GM18511 (cell line): Measurements from ENCODE around the gene WDTC1.

Experiments used
- ATAC-seq: cut with Tn5 transposase; IDR thresholded peaks from one replicate; pipeline ENCODE4 v1.9.1; 2021; ENCODE audit warnings: mild to moderate bottlenecking, moderate library complexity; ENCODE audit not compliant: unreplicated experiment

Gene WDTC1

DNA sequence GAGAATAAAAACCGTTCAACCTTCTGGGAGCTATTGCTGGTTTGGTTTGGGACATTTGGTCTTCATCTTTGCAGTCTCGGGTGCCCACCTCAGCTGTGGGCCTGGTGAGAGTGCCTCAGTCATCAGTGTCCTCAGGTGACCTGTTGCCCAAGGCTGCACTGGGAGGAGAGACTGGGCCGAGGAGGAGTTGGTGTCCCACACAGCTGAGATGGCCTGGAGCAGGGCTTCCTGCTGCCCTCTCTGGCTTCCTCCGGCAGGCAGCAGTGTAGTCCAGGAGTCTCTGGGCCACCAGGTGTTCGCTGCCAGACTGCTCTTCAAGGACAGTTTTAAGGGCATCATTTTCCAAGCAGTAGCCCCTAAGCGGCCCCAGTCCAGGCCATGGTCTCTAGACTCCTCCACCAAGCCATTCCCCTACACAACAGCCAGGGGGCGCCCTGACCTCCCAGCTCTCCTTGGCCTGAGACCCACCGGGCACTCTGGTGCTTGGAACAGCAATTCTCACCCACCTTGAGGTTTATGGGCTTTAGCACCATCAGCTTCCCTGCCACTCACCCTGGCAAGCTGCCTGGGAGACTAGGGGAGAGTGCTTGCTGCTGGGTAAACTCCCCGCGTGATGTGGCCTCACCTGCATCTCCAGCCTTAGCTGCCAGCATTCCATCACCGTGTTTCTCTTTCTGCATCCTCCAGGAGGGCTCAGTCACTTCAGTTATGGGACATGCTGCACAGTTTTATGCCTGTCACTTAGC lies 98.3 kb downstream of the WDTC1 start:
- no peak for ATAC-seq

DNA sequence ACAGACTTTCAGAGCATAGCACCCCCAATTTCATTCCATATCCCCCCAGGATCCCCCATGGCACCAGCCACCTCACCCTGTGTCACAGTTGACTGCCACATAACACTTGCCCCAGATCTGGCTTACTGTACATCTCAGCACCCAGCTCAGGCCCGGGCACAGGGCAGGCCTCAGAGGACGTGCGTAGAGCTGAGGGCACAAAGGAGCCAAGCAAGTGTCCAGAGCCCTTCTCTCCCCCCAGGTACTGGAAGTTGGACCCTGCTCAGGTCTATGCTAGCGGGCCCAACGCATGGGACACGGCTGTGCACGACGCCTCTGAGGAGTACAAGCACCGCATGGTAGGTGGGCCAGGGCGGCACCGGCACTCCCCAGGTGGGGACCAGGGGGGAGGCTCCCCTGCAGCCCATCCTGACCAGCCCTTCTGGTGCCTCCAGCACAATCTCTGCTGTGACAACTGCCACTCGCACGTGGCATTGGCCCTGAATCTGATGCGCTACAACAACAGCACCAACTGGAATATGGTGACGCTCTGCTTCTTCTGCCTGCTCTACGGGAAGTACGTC lies 99.4 kb downstream of the WDTC1 start:
- no peak for ATAC-seq

DNA sequence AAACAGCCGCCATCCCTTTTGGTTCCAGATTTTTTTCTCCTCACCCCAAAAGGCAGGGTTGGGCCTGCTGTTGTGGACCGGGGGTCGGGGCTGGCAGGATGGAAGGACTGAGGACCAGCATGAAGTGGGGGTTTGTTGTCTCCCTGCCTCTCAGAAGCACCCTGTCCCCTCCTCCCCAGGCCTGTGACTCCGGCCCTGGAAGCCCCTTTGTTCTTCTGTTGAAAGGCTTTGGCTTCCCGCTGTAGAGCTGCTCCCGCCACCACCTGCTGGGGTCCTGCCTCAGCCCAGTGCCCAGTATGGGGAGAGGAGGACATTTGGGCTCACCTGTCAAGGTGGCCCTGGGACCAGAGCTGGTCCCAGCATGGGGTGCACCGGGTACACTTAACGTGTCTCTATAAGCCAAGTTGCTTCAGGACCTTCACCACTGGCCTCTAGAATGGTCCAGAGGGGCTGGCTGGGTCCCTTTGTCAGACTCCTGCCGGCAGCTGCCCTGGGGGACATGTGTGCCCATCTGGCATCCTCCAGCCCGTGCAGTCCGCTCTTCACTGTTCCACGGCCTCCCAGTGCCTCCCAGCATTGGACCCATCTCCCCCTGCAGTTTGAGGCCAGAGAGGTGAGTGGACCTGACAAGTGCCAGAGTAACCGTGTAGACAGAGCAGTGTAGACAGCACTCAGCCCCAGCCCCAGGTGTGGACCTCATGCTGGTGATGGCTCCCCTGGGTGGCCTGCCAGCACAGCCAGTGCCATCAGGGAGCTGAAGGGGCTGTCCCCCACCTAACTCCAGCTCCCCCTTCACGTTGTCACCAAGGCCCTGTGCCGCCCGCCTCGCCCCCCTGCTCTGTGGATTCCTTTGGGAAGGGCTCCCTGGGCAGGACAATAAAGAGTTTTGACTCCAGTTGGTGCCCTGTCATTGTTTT lies 101.3 kb downstream of the WDTC1 start:
- ATAC-seq, result no peak

DNA sequence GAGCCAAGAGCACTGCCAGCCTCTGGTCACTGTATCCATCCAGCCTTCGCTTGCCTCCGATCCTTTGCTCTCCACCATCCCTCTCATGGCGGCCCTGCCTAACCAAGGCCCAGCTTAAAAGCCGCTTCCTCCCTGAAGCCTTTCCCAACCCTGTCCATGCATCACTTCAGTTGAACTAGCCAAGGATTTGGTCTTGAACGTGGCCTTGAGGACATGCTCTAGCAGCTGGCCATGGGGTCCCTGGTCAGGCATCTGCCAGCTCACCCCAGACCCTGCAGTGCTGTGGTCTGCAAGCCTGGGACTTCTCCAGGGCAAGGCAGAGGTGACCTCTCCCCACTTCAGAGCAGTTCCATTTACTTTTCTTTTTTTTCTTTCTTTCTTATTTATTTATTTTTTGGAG lies 102.3 kb downstream of the WDTC1 start:
- ATAC-seq, result no peak

- ATAC-seq, result no peak
Measured at GRCh38 chr1:27338751-27339150, 104.3 kb downstream of the WDTC1 start.

DNA sequence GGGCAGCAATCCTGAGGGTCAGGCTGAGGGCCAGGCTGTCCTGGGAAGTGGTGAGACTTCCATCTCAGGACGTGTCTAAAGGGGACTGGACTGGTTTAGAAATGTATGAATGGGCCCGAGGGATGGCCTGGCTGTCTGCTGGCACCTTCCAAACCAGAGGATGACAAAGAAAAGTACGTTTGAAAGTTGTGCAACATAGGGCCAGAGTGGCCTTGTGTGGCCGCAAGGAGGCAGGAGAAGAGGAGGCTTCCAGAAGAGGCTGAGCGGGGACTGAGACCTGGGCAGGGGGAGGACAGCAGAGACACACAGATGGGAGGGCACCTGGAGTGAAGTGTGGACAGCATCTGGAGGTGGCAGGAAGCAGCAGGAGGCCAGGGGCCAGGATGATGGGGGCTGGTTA lies 104.8 kb downstream of the WDTC1 start:
- no peak for ATAC-seq

GRCh38 chr1:27341525-27342252 lies 107.3 kb downstream of the WDTC1 start, which contains the start of gene SYTL1:
TSS of gene SYTL1 (plus strand) at chr1:27342022. CDS start at chr1:27345335, 3,313 bp downstream.
- ATAC-seq, result peak; percentile 52

- peak; percentile 35 for ATAC-seq
Measured at GRCh38 chr1:27342391-27342777, 108.0 kb downstream of the WDTC1 start.

DNA sequence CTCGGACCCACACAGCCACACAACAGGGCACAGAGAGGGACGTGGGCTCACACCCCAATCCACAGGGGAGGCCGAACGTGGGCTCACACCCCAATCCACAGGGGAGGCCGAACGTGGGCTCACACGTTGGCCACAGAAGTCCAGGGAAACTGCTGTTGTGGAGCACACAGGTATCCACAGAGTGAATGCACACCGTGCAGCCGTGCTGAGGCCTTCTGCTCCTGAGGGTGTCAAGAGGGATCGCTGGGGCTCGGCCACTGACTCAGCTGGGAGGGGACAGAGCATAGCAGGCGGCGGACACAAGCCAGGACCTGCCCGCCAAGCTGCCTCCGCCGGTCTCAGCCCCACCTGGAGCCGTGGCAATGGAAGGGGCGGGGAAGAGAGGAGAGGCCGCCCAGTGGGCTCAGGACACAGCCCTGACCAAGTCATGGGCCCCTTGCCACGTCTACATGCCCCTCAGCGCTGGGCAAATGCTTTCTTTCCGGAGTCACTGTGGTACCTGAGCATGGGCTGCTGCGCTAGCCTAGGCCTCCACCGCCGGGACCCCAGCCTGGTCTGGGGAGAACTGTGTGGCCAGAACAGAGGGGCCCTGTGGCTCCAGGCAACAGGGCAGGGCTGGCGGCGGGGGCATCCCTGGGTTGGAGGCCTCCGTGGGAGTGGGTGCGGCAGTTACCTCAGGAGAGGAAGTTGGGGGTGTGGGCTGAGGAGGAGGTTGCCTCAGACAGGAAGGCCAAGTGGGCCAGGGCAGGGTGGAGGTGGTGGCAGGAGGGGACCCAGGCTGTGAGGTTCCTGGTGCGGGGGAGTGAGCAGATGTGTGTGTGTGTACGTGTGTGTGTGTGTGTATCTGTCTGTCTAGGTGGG lies 108.6 kb downstream of the WDTC1 start:
- ATAC-seq, result peak; percentile 51

DNA sequence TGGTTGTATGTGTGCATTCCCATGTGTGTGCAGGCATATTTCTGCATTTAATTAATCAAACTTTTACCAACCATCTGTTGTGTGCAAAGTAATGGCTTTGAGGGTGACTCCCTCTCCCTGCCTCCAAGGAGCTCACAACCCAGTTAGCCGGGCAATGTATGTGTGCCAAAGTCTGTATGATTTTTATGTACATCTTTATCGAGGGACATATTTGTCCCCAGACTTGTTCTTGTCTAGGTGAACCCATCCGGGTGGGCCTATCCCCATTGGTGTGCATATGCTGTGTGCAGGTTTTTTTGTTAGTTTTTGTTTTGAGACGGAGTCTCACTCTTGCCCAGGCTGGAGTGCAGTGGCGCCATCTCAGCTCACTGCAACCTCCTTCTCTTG lies 109.2 kb downstream of the WDTC1 start:
- ATAC-seq, result no peak

- ATAC-seq, result no peak
Measured at GRCh38 chr1:27345272-27345671, 110.8 kb downstream of the WDTC1 start.

DNA sequence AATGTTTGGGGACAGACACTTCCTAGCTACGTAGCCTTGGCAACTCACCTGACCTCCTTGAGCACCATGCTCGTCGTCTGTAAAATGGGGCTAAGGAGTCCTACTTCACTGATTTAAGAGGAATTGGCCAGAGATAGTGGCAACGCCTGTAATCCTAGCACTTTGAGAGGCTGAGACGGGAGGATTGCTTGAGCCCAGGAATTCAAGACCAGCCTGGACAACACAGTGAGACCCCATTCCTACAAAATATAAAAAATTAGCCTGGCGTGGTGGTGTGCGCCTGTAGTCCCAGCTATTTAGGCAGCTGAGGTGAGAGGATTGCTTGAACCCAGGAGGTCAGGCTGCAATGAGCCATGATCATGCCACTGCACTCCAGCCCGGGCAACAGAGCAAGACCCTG lies 111.9 kb downstream of the WDTC1 start:
- no peak for ATAC-seq

DNA sequence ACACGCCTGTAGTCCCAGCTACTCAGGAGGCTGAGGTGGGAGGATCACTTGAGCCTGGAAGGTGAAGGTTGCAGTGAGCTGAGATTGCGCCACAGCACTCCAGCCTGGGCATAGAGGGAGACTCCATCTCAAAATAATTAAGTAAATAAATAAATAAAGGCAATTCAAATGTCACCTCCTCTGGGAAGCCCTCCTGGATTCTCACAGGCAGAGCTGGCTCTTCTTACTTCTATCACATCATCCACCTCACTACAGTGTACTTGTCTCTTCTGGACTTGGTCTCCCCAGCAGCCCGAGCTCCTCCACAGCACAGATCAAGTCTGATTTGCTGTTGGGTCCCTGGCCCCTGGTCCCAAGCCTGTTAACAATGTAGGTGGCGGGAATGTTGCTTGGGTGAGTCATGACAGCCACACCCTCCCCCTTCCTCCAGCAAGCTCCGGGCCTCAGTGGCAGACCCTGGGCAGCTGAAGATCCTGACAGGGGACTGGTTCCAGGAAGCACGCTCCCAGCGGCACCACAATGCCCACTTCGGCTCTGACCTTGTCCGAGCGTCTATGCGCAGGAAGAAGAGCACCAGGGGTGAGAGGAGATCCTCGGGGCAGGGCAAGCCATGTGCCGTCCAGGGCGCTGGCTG lies 112.7 kb downstream of the WDTC1 start:
- ATAC-seq, result no peak

- no peak for ATAC-seq
Measured at GRCh38 chr1:27348861-27349783, 114.7 kb downstream of the WDTC1 start.

DNA sequence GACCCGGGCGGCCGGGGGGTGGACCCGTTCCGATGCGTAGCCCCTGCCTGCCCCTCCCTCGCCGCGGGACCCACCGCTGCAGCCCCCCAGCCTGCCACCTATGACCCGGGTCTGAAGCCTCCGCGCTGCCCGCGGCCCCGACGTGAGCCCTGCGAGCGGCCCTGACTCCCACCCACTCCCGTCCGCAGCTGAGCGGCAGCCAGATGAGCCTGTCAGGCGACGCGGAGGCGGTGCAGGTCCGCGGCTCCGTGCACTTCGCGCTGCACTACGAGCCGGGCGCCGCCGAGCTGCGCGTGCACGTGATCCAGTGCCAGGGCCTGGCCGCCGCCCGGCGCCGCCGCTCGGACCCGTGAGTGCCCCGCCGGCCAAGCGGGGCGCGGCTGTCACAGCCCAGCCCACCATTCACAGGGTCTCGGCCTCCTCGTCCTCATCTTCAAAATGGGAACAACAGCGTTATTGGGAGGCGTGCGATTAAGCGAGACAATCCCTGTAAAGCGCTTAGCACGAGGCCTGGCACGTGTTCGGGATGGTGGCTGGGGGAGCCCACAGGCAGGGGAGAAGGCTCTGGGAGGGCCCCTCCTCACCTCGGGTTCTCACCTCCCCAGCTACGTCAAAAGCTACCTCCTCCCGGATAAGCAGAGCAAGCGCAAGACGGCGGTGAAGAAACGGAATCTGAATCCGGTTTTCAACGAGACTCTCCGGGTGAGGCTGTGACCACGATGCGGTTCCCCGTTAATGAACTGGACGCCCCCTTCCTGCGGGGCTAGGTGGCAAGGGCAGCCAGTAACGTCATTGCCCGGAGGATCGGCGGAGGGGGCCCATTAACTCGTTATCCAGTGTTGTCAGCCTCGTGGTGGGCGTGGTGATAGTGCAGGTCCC lies 115.6 kb downstream of the WDTC1 start:
- no peak for ATAC-seq

- no peak for ATAC-seq
Measured at GRCh38 chr1:27350663-27351540, 116.5 kb downstream of the WDTC1 start.
